NCI-H2081 (cell line): ENCODE data around the gene ELP5.

Source experiments
- DNase-seq, 2 experiments: peaks; one replicate each; lab custom pipeline; 2025; lab: John Stamatoyannopoulos, UW

Gene ELP5

DNA sequence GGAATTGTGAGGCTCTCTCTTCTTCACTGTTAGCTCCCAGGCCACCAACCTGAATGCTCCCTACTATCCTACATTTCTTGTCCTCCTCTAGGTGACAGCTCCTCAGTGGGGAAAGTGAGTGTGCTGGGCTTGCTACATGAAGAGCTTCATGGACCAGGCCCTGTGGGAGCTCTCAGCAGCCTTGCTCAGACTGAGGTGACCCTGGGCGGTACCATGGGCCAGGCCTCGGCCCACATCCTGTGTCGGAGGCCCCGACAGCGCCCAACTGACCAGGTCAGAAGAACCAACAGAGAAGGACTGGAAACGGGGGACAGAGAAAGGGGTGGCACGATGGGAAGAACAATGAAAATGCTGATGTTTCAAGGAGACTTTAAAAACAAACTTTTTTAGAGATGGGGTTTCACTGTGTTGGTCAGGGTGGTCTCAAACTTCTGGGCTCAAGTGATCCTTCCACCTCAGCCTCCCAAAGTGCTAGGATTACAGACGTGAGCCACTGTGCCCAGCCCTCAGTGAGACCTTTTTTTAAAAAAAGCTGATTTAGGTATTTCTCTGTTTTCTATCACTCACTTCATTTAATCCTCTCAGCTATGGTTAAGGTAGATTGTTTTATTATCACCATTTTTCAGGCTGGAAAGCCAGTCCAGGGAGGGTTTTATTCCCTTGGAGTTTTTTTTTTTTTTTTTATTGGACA, 4.9 kb downstream of the ELP5 start:
- no peak for DNase-seq

DNA sequence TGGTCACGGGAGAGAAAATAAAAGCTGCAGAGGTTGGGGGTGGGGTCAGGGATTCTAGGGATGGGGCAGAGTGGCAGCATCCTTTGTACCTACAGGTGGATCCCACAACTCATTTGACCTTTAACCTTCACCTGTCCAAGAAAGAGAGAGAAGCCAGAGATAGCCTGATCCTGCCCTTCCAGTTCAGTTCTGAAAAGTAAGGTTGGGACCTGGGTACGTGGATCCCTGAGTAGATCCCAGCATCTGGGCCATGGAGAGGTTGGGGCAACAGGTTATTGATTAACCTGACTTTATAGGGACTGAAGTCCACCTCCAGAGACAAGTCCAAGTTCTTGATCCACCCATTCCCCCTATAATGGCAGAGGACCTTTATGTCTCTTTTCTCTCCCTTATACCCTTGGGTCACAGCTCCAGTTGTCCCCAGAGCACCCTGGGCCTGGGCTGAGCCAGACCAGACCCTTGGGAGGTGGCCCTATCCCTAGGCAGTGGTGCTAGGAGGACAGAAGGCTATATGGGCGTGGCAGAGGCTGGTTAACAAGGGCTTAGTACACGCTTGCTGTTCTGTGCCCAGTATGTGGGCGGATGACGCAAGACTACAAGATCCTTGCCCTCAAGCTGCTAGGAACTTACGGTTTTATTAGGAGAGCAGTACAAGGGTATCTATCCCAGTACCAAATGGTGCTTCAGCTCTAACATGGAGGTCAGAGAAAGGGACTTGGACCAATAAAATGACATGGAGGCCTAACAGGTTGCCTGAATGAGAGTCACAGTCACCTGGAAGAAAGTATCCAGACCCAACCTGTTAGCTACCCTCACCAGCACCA, 6.9 kb downstream of the ELP5 start:
- no peak for DNase-seq

DNA sequence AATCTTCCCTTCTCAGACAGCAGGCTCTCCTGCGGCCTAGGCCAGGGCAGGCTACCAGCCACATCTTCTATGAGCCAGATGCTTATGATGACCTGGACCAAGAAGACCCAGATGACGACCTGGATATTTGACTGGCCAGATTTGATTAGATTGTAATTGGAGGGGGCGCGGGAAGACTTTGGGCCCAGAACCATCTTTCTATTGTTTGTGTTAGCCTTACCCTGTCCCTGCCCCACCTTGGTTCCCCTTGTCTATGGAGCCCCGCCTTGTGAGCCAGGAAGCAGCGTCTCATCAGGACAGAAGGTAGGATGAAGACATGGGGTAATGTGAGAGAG, 7.5 kb downstream of the ELP5 start:
- DNase-seq, result no peak

DNA sequence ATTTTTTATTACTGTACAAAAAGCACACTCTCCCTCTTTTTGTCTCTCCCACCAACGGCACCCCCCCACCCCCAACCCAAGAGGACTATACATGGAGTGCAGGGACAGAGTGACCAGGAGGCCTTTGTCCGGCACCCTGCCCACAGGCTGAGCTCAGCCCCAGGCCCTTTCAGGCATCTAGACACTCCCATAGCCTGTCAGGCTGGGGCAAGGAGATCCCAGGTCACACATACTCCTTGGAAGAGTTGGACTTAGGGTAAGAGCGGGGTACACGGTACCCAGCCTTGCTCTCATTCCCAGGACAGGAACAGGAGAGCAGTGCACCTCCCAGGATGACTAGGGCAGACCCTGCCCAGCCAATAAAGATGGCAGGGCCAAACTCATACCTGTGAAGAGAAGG, 8.1 kb downstream of the ELP5 start:
- no peak for DNase-seq

DNA sequence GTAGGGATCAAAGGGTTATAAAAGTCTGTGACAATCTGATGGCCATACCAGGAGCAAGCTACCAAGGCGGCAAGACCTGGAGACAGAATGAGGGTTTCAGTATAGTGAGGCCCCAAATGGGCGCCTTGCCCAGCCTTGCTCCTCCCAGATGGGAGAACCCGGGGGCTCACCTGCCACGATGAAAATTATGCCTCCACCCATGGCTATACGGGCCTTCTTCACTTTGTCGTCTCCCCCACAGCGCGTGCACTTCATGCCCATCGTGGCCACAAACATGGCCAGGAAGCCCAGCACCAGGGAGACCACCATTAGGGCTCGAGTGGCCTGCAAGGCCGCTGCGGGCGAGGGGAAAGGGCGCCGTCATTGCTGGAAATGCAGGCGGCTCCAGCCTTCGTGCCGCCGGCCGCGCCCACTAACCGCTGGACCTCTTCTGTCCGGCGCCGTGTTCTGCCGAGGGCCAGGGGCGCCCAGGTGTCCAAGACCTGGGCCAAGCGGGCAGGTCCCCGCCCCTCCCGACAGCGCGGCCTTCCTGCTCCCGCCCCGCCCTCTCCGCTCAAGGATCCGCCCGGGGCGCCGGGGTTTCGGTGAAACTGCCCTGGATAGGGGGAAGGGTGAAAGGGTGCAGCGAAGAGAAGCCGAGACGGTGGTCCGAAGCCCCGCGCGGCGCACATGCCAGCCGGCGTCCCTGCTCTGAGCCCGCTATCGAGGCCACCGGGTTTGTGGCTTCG, 8.8 kb downstream of the ELP5 start:
- DNase-seq, result peak; percentile 25 to 38

DNA sequence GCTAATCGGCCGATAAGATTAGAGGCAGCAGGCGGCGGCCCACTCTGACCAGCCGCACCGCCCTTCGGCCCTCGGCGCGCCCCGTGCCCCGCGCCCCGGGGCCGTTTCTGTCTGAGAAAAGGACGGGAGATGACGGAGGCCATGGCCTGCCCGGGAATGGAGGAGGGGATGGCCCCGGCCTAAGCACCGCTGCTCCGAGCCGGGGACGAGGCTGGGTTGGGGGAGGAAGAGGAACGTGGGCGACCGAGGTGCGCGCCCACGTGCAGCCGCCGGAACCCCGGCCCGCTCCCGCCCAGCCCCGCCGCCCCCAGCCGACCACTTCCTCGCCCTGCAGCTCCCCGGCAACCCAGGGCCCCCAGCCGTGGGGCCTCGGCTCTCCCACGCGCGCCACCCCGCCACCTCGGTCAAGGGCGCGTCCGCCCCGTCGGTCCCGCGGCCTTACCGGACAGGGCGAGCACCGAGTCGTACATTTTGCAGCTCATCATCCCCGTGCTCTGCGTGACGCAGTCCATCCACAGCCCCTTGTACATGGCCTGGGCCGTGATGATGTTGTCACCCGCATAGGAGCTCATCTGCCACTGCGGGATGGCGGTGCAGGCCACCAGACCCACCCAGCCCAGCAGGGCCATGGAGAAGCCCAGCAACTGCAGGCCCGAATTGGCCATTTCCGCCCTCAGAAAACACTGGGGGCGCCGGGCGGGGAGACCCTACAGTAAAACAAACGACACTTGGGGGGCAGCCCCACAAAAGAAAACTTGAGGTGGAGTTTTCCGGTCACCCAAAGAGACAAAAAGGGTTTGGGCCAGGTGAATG, 9.6 kb downstream of the ELP5 start:
- no peak for DNase-seq

DNA sequence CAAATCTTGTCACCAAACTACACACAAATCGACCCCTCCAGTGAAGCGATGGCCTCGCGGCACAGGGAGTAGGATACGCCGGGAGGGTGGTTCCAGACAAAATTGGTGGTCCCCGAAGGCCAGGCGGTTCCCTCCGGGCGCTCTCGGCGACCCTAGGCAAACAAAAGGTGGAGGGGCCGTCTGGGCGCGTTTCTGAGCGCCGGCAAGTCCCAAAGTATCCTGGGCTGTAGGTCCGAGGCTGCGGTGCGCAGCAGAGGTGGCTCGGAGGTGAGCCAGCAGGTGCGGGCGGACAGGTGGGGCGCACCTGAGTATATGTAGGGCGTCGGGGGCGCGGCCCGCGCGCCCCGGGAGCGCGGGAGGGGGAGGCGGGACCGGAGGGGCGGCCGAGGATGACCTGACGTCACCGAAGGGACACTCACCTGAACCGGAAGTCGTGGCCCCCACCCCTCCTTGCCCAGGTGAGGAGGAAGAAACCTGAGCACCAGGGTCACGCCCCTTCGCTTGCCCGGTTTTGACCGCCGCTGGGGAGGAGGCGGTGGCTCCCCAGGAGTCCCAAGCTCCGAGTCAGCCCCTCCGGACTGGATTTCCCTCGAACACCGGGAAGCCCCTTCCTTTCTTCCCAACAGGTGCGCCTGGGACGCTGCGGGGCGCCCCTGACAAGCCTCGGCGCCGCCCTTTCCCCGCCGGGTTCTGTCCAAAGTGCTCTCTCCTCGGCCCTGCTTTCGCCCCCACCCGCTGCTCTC, 10.3 kb downstream of the ELP5 start, which contains the start of gene CLDN7:
Gene CLDN7, minus strand, starts transcription at position 287 of the 743 bp plus-strand sequence. CDS start 435 bp downstream, outside the sequence.
- peak; percentile 56 to 78 for DNase-seq

DNA sequence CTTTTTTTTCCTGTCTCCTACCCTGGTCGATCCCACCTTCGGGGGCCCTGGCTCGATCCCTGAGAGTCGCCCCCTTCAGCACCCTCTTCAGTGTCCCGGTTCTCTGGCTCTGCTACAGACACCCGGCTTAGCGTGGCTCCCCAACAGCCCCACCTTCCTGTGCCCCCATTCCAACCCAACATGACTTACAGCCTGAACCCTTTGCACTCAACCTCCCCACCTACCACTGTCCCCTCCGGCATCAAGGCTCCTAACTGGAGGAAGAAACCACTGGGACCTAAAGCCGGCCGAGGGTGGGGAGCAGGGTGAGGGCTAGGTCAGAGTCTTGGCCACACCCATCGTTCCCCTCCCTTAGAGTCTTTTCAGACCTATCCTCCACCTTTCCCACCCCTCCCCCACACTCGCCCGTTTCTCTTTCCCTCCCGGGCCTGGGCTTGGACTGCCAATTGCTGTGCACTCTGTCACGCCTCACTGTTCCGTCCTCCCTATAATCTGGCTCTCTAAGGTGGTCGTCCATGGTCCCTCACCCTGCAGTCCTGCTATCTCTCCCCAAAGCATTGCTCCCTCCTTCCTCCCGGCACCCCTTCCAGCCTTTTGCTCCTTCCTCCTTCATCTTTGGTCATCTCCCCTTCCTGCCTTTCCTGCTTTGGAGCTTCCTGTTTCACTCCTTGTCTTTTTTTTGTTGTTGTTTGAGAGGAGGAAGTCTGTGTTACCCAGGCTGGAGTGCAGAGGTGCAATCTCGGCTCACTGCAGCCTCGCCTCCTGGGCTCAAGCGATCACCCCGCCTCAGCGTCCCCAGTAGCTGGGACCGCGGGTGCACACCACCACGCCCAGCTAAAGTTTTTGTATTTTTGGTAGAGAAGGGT, 11.2 kb downstream of the ELP5 start:
- peak in 1 of 2 experiments; percentile 8 for DNase-seq

DNA sequence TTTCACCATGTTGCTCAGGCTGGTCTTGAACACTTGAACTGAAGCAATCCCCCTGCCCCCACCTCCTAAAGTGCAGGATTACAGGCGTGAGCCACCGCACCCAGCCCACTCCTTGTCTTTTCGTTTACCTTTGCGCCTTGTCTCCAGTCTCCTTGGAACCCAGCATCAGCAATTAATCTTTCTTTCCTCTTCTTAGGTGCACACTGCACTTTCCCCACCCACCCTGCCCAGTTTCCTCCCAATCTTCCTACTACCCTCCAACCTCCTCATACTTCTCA, 11.7 kb downstream of the ELP5 start:
- no peak for DNase-seq

DNA sequence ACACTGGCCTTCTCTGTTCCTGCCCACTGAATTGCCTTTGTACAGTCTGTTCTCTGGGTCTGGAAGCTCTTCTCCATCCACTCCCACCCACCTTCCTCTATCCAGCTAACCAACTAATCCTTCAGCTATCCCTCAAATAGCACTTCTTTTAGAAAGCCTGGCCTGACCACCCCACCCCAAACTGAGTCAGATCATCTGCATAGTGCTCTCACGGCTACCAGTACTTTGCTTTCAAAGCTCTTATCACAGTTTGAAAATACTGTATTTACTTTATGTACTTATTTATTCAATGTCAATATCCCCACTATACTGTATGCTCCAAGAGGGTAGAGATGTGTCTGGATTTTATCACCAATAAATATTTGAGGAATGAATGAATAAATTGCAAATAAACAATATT, 14.8 kb downstream of the ELP5 start:
- DNase-seq, result no peak

DNA sequence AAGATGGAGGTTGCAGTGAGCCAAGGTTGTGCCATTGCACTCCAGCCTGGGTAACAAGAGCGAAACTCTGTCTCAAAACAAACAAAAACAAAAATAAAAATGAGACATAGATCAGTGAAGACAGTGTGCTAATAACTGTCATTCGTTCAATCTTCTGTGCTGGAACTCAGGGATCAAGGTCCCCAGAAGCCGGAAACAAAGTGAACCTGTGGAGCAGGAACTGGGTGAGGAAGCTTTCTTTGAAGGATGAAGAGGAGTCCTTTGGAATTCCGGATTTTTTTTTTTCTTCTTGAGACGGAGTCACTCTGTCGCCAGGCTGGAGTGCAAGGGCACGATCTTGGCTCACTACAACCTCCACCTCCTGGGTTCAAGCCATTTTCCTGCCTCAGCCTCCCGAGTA, 27.4 kb downstream of the ELP5 start:
- DNase-seq, result no peak

DNA sequence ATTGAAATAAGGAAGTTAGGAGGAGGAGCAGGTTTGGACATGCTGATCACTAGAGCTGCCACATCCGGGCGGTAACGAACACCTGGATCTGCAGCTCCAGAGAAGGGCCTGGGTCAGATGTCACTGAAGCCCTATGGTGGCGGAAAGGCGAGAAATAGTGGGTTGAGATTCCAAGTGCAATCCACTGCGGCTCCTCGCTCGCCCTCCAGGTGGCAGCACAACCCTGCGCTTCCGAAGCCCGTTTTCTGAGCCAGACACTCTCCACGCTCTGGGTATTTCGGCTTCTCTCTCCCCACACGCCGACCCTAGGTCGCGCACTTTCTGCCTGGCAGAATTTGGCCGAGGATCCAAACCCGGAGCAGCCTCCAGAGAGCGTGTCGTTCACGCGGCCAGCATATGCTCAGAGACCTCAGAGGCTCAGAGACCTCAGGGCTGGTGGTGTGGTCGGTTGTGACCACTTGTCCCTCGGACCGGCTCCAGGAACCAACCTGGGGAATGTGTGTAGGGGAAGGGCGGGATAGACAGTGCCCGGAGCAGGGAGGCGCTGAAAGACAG, 28.6 kb downstream of the ELP5 start:
- DNase-seq, result peak; percentile 49 to 63

DNA sequence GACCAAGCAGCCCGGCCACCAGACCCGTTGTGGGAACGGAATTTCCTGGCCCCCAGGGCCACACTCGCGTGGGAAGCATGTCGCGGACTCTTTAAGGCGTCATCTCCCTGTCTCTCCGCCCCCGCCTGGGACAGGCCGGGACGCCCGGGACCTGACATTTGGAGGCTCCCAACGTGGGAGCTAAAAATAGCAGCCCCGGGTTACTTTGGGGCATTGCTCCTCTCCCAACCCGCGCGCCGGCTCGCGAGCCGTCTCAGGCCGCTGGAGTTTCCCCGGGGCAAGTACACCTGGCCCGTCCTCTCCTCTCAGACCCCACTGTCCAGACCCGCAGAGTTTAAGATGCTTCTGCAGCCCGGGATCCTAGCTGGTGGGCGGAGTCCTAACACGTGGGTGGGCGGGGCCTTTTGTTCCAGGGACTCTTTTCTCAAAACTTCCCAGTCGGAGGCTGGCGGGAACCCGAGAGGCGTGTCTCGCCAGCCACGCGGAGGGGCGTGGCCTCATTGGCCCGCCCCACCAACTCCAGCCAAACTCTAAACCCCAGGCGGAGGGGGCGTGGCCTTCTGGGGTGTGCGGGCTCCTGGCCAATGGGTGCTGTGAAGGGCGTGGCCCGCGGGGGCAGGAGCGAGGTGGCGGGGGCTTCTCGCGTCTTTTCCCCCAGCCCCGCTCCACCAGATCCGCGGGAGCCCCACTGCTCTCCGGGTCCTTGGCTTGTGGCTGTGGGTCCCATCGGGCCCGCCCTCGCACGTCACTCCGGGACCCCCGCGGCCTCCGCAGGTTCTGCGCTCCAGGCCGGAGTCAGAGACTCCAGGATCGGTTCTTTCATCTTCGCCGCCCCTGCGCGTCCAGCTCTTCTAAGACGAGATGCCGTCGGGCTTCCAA, 29.3 kb downstream of the ELP5 start, which contains the start of gene SLC2A4:
Gene SLC2A4, plus strand, starts transcription at position 645 of the 879 bp plus-strand sequence. Its CDS starts 217 bp downstream, at position 862.
- DNase-seq, result peak; percentile 69 to 80

DNA sequence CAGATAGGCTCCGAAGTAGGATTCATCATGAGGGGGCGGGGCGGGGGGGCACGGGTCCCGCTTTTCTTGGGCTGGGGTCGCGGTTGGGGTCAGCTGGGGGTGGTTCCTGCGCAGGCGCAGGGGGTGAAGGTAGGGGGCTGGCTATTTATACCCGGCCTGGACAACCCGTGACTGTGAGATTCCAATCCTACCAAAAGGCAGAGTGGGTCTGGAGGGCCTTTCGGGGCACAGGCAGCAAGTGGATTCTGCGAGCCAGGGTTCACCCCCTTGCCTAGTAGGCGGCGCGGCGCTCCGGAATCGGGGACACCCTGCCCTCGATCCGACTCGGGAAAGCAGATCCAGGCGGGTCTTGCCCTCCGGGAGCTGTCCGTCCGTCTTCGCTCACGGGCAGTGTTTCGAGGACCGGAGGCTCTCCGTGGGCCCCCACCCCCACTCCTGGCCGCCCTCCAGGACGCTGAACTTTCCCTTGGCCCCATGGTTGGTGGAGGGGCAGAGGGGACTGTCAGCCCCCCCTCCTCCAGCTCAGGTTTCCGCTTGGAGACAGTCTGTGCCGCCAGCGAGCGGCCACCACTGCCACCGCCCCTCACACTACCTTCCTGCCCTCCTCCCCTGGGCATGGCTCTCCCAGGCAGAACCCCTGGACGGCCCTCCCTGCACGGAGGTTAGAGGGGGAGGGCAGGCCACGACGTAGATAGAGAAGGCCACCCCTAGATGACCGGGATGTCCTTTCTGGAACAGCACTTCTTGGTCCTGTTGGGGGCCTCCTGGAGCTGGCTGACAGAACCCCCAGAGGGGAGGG, 30.1 kb downstream of the ELP5 start:
- DNase-seq, result no peak

DNA sequence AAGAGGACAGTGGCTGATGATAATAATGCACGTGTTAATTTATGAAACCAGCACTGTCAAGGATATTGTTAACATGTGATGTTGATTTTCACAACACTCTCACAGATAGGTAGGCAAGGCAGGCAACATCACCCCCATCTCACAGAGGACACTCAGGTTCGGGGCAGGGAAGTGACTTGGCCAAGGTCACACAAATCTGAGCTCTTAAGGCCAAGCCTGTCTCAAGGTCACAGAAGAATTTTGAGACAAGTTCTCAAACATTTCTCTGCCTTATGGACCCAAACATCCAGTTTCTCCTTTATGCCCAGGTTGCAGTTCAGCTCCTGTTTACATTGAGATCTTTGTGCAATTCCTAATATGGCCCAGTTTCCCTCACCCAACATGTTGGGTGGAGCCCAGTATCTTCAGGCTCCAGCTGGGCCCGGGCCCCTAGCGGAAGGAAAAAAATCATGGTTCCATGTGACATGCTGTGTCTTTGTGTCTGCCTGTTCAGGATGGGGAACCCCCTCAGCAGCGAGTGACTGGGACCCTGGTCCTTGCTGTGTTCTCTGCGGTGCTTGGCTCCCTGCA, 30.8 kb downstream of the ELP5 start:
- DNase-seq, result no peak

DNA sequence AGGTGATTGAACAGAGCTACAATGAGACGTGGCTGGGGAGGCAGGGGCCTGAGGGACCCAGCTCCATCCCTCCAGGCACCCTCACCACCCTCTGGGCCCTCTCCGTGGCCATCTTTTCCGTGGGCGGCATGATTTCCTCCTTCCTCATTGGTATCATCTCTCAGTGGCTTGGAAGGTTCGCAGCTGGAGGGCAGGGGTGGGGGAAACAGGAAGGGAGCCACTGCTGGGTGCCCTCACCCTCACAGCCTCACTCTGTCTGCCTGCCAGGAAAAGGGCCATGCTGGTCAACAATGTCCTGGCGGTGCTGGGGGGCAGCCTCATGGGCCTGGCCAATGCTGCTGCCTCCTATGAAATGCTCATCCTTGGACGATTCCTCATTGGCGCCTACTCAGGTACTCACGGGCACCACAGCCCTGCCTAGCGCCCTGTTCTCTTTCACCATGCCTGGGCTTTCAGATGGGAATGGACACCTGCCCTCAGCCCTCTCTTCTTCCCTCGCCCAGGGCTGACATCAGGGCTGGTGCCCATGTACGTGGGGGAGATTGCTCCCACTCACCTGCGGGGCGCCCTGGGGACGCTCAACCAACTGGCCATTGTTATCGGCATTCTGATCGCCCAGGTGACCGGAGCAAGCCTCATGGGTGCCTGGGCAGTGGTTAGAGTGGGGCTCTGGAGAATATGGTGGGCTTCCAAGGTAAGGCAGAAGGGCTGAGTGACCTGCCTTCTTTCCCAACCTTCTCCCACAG, 31.6 kb downstream of the ELP5 start:
- DNase-seq, result no peak

DNA sequence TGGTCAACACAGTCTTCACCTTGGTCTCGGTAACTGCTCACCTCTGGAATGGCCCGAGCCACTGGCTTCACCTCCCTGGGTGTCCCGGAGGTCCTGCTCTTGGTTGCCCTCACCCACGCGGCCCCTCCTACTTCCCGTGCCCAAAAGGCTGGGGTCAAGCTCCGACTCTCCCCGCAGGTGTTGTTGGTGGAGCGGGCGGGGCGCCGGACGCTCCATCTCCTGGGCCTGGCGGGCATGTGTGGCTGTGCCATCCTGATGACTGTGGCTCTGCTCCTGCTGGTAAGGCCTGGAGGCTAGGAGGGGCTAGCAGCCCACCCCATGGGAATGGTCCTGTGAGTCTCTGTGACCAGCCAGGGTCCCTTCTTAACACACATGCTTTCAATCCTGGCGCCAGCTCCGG, 32.9 kb downstream of the ELP5 start:
- DNase-seq, result no peak
